Small intestine (tissue), 7 donors: ENCODE data around the gene GMDS. TPM values are rescaled to one million over a fixed set of nuclear protein-coding genes. Genes with fewer than 3 reads are reported as not detected.

Experiments
- DNase-seq, 2 donors: peaks; one replicate each; pipeline versions ENCODE4 v3.0.0 to v3.0.0-alpha.2; 2013
- FAIRE-seq: peaks from 2 replicates; lab custom pipeline; 2012; peaks lifted over from hg19 to GRCh38; lab: Jason Lieb, UNC
- H3K27ac ChIP-seq, 3 donors: one replicate each; pipeline ENCODE4 v1.5.1; 2013; ENCODE audit warnings: low read length in 2 of 3, mild to moderate bottlenecking in 2 of 3, control low read depth in 1 of 3, inconsistent platforms in 1 of 3, low read depth in 1 of 3, moderate library complexity in 1 of 3
- H3K27me3 ChIP-seq, 3 donors: one replicate each; pipeline ENCODE4 v1.6.1; 2013; ENCODE audit warnings: low read length in 3 of 3, inconsistent platforms in 1 of 3; ENCODE audit not compliant: control insufficient read depth in 3 of 3, insufficient read depth in 3 of 3
- H3K36me3 ChIP-seq, 3 donors: one replicate each; pipeline ENCODE4 v1.6.1; 2013; ENCODE audit warnings: low read length in 3 of 3, inconsistent platforms in 1 of 3, low read depth in 1 of 3, mild to moderate bottlenecking in 1 of 3, moderate library complexity in 1 of 3; ENCODE audit not compliant: control insufficient read depth in 3 of 3, insufficient read depth in 2 of 3
- H3K4me1 ChIP-seq, 3 donors: one replicate each; pipeline ENCODE4 v1.6.1; 2013; ENCODE audit warnings: low read length in 2 of 3, inconsistent platforms in 1 of 3, low read depth in 1 of 3, mild to moderate bottlenecking in 1 of 3, moderate library complexity in 1 of 3; ENCODE audit not compliant: control insufficient read depth in 3 of 3, insufficient read depth in 2 of 3
- H3K4me3 ChIP-seq, 3 donors: one replicate each; pipeline ENCODE4 v1.5.1; 2013; ENCODE audit warnings: low read length in 3 of 3, control low read depth in 1 of 3, inconsistent platforms in 1 of 3, low read depth in 1 of 3, mild to moderate bottlenecking in 1 of 3, moderate library complexity in 1 of 3
- H3K9me3 ChIP-seq, 2 donors: one replicate each; pipeline ENCODE4 v1.6.1; 2013; ENCODE audit warnings: low read depth in 1 of 2, low read length in 1 of 2; ENCODE audit not compliant: control insufficient read depth in 2 of 2, insufficient read depth in 1 of 2
- WGBS, 3 donors: extraction: QIAGEN DNeasy Blood & Tissue Kit; methylation state at CpG; one replicate each; pipeline ENCODE4 v1.1.7; 2013; 5-methylcytosine and 5-hydroxymethylcytosine counted together
- polyA plus RNA-seq, 4 donors: library from polyadenylated mRNA; stranded (reverse) in 3 of 4; unstranded in 1 of 4; fragments of 200-250 nt in 3 of 4; fragments of 120-200 nt in 1 of 4; gene quantifications; one replicate each; pipeline versions ENCODE4 v1.2.1 to v1.2.3, GENCODE V29; 2013
- donor health status: healthy with polysubstance abuse.
- donor health status: control.
- donor health status: control.
- donor health status: Bipolar disorder and iron deficiency.
- donor health status: healthy.

The GMDS gene
- polyA plus RNA-seq, 4 donors: 64.5 to 243 (median 200) TPM

- 77 to 85% (median 81%) methylated on average over 3 of the region's 3 CpGs for WGBS, 3 donors
- peaks cover 0 to 5% of the 10 kb centered on the region in 2 donors for H3K9me3 ChIP-seq
- FAIRE-seq: no peak
These were observed 20.8 kb upstream of the GMDS start for GRCh38 chr6:2266031-2266795.

GRCh38 chr6:2264932-2265331 lies 19.5 kb upstream of the GMDS start:
- WGBS, 3 donors: 73 to 94% (median 91%) methylated on average over 2 of the region's 2 CpGs
- peaks cover 0 to 12% (median 0%) of the 10 kb centered on the region in 3 donors for H3K36me3 ChIP-seq
- peaks cover 0 to 5% of the 10 kb centered on the region in 2 donors for H3K9me3 ChIP-seq
- H3K27me3 ChIP-seq: no peaks in the 10 kb centered on the region
- H3K4me3 ChIP-seq: no peak overlapping the region
- H3K4me1 ChIP-seq: peaks cover 0 to 6% (median 0%) of the 10 kb centered on the region in 3 donors
- no peak for DNase-seq
- H3K27ac ChIP-seq: no peak overlapping the region
- FAIRE-seq: no peak

More at GRCh38 chr6:2266031-2266795, 20.8 kb upstream of the GMDS start:
- Histone ChIP-seq H3K36me3 (peaks cover 0 to 12% (median 0%) of the 10 kb centered on the region in 3 donors), H3K27ac (no peak overlapping the region), H3K27me3 (no peaks in the 10 kb centered on the region), H3K4me3 (no peak overlapping the region), H3K4me1 (peaks cover 0 to 6% (median 0%) of the 10 kb centered on the region in 3 donors)
- no peak for DNase-seq

GRCh38 chr6:2263896-2264295 lies 18.5 kb upstream of the GMDS start:
- DNase-seq (no peak), FAIRE-seq (no peak)
- no peaks in the 10 kb centered on the region for H3K27me3 ChIP-seq
- 92 to 100% (median 97%) methylated on average over 1 of the region's 1 CpG for WGBS, 3 donors
- no peak overlapping the region for H3K27ac ChIP-seq
- H3K4me1 ChIP-seq: peaks cover 0 to 5% (median 0%) of the 10 kb centered on the region in 3 donors
- peaks cover 0 to 5% of the 10 kb centered on the region in 2 donors for H3K9me3 ChIP-seq
- H3K36me3 ChIP-seq: peaks cover 0 to 9% (median 0%) of the 10 kb centered on the region in 3 donors
- H3K4me3 ChIP-seq: no peak overlapping the region

GRCh38 chr6:2259574-2259973 lies 14.2 kb upstream of the GMDS start:
- Histone ChIP-seq H3K4me3 (no peak overlapping the region), H3K4me1 (peaks cover 4 to 25% (median 6%) of the 10 kb centered on the region in 3 donors), H3K36me3 (peaks cover 0 to 13% (median 0%) of the 10 kb centered on the region in 3 donors), H3K9me3 (peaks cover 0 to 22% of the 10 kb centered on the region in 2 donors), H3K27me3 (no peaks in the 10 kb centered on the region), H3K27ac (peak overlapping the region; percentile 81 to 87 (median 85))
- no peak for DNase-seq
- 29 to 65% (median 55%) methylated on average over 5 of the region's 5 CpGs for WGBS, 3 donors
- no peak for FAIRE-seq

- H3K9me3 ChIP-seq: peaks cover 0 to 25% of the 10 kb centered on the region in 2 donors
- H3K4me1 ChIP-seq: peaks cover 4 to 25% (median 6%) of the 10 kb centered on the region in 3 donors
- peaks cover 0 to 11% (median 0%) of the 10 kb centered on the region in 3 donors for H3K36me3 ChIP-seq
- peak; percentile 88 to 98 for DNase-seq
- WGBS, 3 donors: 14 to 46% (median 24%) methylated on average over 4 of the region's 4 CpGs
- H3K4me3 ChIP-seq: no peak overlapping the region
- H3K27ac ChIP-seq: peak overlapping the region in 1 of 3 donors; percentile 87
- peak; percentile 92 for FAIRE-seq
- H3K27me3 ChIP-seq: no peaks in the 10 kb centered on the region
These were observed 13.6 kb upstream of the GMDS start for GRCh38 chr6:2259002-2259494.

- H3K27ac ChIP-seq: peak overlapping the region; percentile 65 to 87 (median 87)
- FAIRE-seq: no peak
These were observed 12.7 kb upstream of the GMDS start for GRCh38 chr6:2258112-2258511.

GRCh38 chr6:2257363-2257762 lies 12.0 kb upstream of the GMDS start:
- peaks cover 0 to 23% of the 10 kb centered on the region in 2 donors for H3K9me3 ChIP-seq
- H3K4me1 ChIP-seq: peaks cover 4 to 25% (median 6%) of the 10 kb centered on the region in 3 donors
- FAIRE-seq (no peak), DNase-seq (peak; percentile 66 to 91)
- H3K4me3 ChIP-seq: no peak overlapping the region
- H3K36me3 ChIP-seq: peaks cover 0 to 12% (median 0%) of the 10 kb centered on the region in 3 donors
- no peaks in the 10 kb centered on the region for H3K27me3 ChIP-seq
- H3K27ac ChIP-seq: peak overlapping the region in 2 of 3 donors; percentile 43 to 87

More at GRCh38 chr6:2258112-2258511, 12.7 kb upstream of the GMDS start:
- Histone ChIP-seq H3K27me3 (no peaks in the 10 kb centered on the region), H3K9me3 (peaks cover 0 to 23% of the 10 kb centered on the region in 2 donors), H3K4me3 (no peak overlapping the region), H3K36me3 (peaks cover 0 to 9% (median 0%) of the 10 kb centered on the region in 3 donors), H3K4me1 (peaks cover 4 to 25% (median 6%) of the 10 kb centered on the region in 3 donors)
- no peak for DNase-seq
- WGBS, 3 donors: 67 to 85% (median 82%) methylated on average over 3 of the region's 3 CpGs

GRCh38 chr6:2254747-2255146 lies 9.3 kb upstream of the GMDS start:
- H3K4me3 ChIP-seq: no peak overlapping the region

More at GRCh38 chr6:2254747-2255146, 9.3 kb upstream of the GMDS start:
- DNase-seq: no peak
- Histone ChIP-seq H3K27ac (no peak overlapping the region), H3K4me1 (peaks cover 4 to 23% (median 6%) of the 10 kb centered on the region in 3 donors), H3K36me3 (peaks cover 0 to 22% (median 0%) of the 10 kb centered on the region in 3 donors), H3K9me3 (peaks cover 0 to 23% of the 10 kb centered on the region in 2 donors), H3K27me3 (no peaks in the 10 kb centered on the region)
- WGBS, 3 donors: 96 to 99% (median 97%) methylated on average over 3 of the region's 3 CpGs
- FAIRE-seq: no peak
